HG03521 (cell line): ENCODE results near the gene RGS7.
"Not testable (repeated sequence)": the region's sequence is repeated elsewhere in the genome, so short reads cannot be mapped to it uniquely, and the experiment has no call there.

Experiments
- ATAC-seq: cut with Tn5 transposase; IDR thresholded peaks from one replicate; pipeline ENCODE4 v1.9.1; 2021; ENCODE audit warnings: mild to moderate bottlenecking, moderate library complexity; ENCODE audit not compliant: unreplicated experiment

RGS7 gene

DNA sequence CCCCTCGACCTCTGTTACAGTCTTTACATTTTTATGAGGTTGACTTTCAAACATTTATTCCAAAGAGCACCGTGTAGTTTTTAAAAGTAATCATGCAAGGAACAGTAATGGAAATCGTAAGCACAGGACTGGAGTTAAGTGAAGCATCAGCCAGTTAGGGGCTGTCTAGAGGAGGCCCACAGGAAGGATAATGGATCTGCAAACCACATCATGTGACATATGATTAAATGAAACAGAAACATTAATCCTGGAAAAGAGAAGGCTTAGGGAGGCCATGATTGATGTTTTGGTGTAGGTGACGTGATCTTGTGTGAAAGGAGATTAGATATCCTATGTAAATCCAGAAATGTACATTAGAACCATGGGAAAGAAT lies 25.0 kb downstream of the RGS7 start:
- no peak for ATAC-seq

DNA sequence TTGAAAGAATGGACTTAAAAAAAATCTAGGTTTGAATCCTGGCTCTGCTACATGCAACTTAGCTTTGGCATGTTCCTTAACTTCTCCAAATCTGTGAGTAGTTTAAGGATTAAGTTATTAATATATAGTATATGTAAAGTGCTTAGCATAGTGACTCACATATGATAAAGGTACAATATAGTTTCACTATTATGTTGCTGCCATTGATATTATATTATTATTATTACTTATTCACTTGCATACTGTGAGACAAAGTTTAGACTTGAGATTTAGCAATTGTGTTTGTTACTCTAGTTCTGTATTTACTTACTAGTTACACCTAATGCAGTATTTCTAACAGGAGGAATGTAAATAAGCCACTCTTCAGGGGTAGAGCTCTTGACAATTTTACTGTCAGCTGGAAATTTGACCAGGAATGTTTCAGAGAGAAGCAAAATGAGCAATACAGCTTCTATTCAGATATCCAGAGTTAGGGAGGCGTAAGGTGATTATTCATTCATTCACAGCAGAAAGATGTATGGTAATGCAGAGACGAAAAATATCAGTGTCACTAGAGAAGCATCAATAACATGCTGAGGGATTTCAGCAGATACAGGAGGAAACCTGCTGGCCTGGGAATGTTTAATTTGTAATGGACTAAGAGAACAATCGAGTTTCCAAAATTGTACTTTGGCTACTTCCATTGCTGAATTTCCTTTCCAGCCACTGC lies 25.5 kb downstream of the RGS7 start:
- ATAC-seq: no peak

DNA sequence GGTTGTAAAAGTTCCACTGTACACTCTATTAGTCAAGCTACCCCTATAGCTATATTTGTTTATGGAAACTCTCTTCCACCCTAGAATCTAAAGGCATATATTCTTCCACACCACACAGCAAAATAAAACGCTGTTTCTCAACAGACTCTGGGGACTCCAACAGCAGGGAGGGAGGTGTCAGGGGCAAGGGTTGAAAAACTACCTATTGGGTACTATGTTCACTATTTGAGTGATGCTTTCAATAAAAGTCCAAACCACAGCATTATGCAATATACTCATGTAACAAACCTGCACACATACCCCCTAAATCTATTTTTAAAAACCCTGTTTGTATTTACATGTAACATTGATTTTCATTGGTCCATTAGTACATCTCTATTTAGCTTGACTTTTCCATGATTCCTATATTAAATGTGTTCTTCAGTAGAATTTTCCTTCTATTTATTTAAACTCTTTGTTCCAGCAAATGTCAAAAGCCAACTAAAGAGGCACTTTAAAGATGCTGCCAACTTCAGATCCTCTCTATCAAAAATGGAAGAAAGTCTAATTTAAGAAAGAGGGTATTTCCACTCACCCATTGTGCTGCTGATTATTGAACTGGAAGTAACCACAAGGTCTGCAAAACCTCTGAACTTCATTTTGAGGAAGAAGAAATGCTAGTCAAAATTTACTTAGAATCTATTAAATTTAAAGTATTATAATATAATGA lies 26.2 kb downstream of the RGS7 start:
- ATAC-seq: no peak

DNA sequence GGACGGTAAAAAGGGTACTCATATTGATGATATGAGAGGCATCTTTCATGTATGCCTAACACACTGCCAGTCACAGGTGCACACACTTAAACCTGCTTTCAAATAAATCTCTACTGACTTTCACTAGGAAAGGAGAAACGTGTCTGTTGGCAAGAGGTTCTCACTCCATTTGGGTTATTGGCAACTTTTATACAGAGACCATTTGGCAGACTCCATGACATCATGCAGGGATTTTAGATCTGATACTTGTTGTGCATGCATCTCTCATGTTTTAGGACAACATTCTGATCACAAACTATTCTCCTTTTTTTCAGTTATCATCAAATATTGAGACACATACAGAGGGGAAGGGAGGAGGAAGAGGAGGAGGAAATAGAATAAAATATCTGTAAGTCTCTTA lies 31.5 kb downstream of the RGS7 start:
- no peak for ATAC-seq

DNA sequence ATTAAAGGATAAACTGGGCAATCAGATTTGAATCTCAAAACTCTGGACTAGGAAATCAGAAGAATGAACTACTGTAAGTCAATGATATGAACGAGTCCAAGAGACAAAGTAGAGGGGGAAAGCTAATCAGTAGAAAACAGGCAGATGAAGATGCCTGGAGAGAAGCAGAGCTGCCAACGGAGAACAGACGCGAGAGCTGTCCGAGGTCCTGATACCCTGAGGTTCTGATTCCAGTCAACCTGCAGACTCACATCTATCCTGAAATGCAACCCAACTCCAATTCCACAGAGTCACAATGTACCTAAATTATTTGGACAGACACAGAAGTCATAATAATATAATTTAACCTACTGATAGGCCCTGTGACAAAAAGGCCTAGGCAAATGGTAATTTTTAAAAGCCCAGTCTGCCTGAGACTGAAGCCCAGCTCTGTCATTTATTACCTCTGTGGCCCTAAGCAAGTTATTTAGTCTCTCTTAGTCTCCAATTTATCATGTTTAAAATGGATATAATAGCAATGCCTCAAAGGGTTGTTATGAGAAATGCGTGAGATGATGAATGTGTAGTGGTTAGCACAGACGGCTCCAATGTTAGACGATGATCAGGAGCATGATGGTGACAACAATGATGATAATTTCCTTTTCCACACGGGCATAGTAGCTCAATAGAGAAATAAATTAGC lies 33.4 kb downstream of the RGS7 start:
- ATAC-seq: no peak

DNA sequence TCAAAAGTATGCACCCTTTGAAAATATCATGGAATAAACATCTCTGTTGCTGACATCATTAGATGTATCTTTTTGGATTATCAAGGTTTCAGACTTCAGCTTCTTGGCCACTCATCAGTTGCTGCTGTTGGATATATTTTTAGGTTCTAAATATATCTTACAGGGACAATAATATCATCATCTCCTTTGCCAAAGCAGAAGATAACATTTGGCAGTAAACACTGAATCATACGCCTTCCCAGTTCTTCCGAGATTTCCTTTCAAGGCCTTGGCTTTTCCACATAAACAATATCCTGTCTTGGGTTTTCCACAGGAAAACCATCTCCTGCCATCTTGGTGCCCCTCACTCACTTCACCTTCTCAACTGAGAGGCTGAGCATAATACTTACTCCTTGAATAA lies 39.3 kb downstream of the RGS7 start:
- no peak for ATAC-seq

DNA sequence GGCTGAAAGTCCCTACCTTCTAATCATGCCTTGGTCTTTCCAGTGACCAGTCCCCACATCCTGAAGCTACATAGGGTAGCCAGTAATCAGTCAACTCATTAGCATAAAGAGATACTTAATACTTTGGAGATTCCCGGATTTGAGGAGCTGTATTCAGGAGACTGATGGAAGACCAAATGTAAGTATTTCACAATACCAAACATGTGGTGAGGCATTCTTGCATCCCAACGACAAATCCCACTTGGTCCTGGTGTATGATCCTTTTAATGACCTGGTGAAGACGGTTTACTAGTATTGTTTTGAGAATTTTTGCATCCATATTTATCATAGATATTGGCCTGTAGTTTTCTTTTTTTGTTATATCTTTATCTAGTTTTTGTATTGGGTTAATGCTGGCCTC lies 40.6 kb downstream of the RGS7 start:
- ATAC-seq: no peak

DNA sequence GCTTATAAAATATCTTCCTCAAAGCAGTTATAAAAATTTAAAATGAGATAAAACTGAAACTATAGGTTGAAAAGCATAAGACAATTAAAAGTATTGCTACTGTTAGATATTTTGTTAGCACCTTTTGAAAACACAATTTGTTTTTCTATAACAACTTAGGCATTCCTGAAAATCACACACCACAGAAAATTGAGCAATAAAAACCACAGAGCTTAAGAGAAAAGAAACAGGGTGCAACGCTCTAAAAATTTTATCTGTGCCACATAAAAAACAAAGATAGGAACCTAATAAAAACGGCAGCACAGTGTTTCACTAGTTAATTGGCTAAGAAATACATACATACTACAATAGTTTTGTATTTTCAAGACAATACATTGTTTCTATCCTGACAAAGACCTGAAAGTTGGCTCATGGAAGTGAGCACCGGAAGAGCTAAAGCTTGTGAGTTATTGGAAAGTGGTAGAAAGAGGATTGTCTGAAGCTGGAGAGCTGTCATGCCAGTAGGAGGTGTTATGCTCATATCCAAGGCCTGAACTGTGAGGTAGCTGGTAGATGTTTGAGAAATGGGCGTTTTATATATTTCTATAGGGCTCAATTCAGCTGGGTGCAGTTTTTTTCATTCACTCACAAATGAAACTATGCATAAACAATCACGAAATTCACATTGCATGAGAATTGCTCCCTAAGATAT lies 45.8 kb downstream of the RGS7 start:
- no peak for ATAC-seq

DNA sequence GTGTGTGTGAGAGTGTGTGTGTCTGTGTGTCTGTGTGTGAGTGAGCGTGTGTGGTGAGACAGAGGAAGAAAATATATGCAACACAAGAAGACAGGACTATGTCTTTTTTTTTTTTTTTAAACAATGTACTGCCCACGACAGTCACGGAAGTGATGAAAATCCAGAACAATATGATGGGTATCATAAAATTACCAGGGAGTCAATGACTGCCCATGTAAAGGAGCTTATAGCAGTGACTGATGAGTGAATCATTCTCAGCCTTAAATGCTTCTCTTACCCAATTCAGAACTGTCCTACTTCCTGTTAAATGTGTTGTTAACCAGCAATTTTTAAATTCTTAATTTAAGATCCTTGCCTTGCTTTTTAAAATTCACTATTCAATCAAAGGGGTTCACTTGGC lies 46.6 kb downstream of the RGS7 start:
- ATAC-seq: no peak

DNA sequence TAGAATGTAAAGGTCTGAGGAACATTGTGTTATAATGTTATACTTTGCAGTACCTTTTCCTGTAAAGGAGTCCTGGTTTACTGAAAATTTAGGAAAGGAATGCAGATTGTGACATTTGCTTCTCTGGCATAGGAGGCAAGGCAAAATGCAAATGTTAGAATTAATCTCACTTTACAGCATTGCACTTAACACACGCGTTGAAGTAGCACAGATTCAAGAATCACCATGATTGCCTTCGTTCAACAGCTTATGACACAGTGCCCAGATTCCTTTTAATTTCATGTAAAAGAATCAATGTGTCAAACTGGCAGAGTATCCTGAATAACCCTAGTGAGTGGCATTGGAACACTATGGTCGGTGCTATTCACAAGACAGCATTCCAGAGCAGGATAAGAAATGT lies 47.4 kb downstream of the RGS7 start:
- no peak for ATAC-seq

DNA sequence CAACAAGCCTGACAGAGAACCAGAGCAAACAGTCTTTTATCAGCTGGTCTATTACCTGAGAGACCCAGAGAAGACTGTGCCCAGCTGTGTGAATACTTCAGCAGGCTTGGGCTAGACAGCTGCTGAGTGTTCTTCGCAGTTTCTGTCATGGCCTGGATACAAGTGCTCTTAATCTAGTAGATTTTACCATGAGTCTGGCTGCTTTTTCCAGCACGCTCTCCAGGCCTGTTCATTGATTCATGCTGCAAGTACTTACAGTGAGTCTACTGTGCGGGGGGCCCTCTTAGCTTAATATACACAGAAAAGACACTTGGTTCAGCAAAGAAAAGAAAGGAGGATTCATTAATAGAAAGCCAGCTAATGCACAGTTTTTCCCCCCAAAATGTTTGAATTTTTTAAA lies 48.5 kb downstream of the RGS7 start:
- ATAC-seq: no peak

DNA sequence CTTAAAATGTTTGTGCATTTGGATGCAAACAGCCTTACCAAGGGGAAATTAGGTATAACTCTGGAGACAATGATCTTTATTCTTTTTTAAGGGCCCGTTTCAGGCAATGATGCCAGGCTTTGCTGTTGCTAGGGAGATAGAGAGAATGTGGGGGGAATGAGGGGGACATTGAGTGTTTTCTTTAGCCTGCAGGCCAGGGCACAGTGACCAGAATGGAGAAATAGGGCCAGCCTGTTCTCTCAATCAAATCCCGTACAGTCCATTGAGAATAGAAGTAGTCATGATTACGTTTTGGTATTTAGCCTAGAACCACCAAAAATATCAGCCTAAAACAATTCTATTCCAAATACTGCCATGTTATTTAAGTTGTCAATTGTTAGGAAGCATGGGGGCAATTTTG lies 49.0 kb downstream of the RGS7 start:
- no peak for ATAC-seq

DNA sequence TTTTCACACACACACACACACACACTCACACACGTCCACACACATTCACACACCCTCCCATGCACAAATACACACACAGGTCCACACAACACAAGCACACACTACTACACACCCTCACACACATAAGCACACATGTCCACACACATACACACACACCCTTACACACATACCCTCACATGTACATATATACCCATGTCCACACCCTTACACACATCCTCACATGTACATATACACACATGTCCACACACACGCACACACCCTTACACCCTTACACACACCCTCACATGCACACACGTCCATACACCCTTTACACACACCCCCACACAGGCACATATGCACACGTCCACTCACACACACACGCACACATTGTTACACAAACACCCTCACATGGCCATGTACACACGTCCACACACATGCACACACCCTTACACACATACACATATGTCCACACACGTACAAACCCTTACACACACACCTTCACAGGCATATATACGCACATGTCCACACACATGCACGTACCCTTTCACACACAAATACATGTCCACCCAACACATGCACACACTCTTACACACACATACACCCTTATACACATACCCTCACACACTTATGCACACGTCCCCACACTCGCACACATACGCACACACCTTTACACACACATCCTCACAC lies 50.7 kb downstream of the RGS7 start:
- no peak for ATAC-seq

DNA sequence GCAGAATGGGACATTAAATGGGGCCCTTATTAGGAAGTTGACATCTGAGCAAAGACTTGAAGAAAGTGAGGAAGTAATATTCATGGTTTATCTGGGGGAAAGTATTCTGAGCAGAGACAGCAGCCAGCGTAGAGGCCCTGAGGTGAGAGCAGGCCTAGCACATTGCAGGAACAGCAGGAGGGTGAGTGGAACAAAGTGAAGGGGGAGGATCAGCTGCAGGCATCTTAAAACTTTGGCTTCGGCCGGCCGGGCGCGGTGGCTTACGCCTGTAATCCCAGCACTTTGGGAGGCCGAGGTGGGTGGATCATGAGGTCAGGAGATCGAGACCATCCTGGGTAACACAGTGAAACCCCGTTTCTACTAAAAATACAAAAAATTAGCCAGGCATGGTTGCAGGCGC lies 55.0 kb downstream of the RGS7 start:
- ATAC-seq: not testable (repeated sequence)

DNA sequence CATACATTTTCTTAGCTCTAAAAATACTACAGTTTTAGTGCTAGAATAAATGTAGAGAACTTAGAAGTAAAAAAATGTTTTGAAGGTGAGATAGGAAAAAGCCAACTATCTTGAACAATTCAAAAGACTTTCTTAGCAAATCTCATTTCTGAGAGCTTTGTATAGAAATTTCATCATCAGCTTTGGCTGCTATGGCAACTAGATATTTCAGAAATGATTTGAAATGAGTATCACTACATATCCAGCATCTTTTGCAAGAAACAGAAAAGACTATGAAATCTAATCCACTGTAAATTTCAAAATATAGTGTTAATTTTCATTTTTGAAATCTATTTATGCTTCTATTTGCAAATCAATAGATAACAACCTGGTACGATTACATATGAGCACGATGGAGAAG lies 57.7 kb downstream of the RGS7 start:
- ATAC-seq: no peak

DNA sequence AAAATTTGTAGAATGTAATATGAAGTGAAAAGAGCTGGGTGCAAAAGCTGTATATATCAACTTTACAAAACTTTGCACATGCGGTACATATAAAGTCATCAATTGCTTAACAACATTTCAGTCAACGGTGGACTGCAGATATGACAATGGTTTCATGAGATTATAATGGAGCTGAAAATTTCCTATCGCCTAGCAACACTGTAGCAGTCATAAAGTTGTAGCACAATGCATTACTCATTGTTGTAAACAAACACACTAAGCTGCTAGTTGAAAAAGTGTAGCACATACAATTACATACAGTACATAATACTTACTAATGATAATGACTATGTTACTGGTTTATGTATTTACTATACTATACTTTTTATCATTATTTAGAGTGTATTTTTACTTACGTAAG lies 64.0 kb downstream of the RGS7 start:
- ATAC-seq: no peak

DNA sequence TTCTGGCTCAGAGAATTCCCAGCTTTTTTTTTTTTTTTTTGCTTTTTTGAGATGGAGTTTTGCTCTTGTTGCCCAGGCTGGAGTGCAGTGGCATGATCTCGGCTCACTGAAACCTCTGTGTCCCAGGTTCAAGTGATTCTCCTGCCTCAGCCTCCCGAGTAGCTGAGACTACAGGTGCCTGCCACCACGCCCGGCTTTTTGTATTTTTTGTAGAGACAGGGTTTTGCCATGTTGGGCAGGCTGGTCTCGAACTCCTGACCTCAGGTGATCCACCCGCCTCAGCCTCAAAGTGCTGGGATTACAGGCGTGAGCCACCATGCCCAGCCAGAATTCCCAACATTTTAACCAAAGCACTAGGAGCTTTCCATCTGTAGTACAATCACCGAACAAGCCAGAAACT lies 65.5 kb downstream of the RGS7 start:
- ATAC-seq: not testable (repeated sequence)

DNA sequence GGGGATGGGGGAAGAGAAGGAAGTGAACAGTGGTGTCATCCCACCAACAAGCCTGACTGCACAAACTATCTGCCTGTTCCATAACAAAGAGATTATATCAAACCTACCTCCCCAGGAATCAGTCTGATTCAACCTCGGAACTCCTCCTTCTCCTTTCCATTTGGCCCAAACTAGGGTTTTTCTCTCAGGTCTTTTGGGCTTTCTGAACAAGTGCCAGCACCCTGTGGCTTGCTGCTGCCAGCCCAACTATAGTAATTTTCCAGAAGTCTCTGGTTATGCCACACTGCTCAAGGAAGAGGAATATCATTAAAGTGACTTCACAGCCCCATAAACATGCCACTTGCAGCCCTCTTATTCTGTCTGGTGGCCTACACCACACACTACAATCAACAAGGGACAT lies 70.5 kb downstream of the RGS7 start:
- no peak for ATAC-seq

DNA sequence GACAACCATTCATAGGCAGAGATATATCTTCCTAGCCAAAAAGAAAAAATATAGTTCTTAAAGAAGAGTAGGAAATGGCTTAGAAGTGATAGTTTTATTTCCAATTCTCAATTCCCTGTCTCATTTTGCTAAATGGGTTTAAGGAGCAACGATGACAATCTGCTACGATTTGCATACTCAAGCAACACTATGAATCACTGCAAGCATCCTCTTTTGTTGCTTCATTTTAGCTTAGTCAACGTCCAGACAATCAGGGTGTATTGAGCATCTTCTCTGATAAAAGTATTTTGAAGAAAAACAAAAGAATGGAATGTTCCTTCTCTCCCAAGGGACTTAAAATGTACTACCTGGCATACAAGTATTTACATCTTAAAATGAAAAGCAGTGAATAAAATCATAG lies 80.6 kb downstream of the RGS7 start:
- ATAC-seq: no peak

DNA sequence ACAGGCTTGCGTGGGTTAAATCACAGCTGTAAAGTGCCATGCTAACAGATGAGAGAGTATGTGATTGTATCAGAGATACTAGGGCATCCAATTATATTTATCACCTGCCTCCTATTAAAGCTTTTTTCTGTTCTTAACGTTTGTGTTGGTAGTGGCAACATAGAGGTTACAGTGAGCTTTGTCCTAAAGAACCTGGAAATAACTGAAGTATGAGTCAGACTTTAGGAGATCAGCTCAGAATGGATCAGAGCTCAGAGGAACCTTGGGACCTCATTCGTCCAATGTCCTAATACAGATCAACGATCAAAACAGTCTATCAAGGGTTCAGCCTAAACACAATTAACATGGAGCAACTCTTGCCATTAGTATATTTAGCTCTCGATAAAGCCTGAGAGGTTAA lies 81.0 kb downstream of the RGS7 start:
- no peak for ATAC-seq

DNA sequence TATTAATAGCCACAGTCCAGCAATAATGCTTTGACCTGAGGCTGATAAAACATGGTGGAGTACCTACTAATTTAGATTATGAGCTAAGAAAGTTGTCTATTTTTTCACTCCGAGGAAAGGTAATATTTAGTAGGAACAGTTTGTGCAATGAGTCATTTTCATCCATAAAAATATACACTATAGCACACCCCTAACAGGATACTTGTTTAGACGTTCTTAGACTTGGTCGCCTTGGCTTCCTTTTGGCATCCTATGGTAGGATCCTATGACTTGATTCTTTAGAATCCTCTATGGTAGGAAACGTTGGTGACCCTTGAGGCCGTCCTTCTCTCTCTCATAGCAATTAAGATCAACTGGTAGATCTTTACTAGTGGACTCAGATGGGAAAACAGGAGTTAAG lies 81.8 kb downstream of the RGS7 start:
- ATAC-seq: no peak
